Measurements from ENCODE around the gene ATAD3C.
"Not testable (repeated sequence)": the region's sequence is repeated elsewhere in the genome, so short reads cannot be mapped to it uniquely, and the experiment has no call there.

Gene ATAD3C

DNA sequence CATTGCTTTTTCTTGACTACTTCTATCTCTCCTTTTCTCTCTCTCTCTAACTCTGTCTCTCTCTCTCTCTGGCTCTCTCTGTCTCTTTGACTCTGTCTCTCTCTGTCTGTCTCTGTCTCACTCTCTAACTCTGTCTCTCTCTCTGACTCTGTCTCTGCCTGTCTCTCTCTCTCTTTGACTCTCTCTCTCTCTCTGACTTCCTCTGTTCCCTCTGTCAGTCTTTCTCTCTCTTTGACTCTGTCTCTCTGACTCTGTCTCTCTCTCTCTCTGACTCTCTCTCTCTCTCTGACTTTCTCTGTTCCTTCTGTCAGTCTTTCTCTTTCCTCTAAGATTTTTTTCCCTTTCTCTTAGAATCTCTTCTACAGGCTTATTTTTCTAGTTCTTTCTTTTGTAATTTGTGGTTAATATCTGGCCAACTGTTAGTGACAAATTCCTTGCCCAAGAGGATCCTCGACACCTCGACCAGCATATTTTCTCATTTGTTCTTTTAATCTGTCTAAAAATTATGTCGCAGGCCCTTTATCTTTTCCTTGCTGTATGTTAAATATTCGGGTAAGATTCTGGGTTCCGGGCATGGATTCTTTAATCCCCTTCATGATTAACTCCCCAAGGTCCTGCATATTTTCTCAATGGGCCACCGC lies at the start of gene ATAD3C:
Gene ATAD3C (plus strand): TSS at position 591 of the 641 bp plus-strand sequence. CDS start 995 bp downstream, outside the sequence.
- no peak for DNase-seq

GRCh38 chr1:1399872-1400575 lies 49.5 kb upstream of the ATAD3C start:
- no peak for DNase-seq

GRCh38 chr1:1400576-1401456 lies 48.7 kb upstream of the ATAD3C start:
- no peak for DNase-seq

- DNase-seq, result no peak
Measured at GRCh38 chr1:1401457-1402010, 48.0 kb upstream of the ATAD3C start.

DNA sequence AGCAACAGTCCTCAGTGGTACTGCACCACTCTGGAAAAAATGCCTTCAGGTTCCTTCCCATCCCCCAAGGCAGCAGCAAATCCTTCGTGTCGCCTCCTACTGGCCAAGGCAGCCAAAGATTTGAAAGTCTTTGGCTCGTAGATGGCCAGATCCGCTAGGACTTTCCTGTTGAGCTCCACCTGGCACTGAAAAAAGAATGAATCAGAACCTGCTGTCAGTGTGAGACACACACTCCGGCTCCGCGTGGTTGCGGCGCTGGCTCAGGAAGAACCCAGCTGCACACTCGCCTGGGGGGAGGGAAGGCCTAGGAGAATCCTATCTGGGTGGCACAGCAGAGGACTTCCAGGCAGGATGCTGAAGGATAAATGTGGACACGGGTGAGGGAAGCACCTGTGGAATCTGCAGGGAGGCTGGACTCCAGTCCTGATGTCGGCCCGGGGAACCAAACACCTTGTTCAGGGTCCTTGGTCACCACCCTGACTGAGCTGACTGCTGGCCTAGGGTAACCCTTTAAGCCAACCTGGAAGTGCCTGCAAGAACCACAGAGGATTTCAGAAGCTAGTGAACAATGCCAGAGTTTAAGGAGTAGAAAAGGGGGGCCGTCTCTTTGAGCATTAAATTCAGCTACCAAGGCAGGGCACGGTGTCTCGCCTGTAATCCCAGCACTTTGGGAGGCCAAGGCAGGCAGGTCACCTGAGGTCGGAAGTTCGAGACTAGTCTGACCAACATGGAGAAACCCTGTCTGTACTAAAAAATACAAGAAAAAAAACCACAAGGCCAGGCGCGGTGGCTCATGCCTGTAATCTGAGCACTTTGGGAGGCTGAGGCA lies 47.2 kb upstream of the ATAD3C start:
- peak; percentile 34 to 45 for DNase-seq

DNA sequence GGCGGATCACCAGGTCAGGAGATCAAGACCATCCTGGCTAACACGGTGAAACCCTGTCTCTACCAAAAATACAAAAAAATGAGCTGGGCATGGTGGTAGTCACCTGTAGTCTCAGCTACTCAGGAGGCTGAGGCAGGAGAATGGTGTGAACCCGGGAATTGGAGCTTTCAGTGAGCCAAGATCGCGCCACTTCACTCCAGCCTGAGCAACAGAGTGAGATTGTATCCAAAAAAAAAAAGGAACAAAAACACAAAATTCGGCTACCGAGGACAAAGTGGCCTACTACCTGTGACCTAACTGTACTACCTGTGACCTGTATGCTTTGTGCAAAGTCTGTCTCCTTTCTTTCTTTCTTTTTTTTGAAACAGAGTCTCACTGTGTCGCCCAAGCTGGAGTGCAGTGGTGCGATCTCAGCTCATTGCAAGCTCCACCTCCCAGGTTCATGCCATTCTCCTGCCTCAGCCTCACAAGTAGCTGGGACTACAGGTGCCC lies 46.5 kb upstream of the ATAD3C start:
- DNase-seq, result not testable (repeated sequence)

- DNase-seq, result no peak
Measured at GRCh38 chr1:1403653-1404052, 45.8 kb upstream of the ATAD3C start.

- no peak for DNase-seq
Measured at GRCh38 chr1:1406101-1406820, 43.2 kb upstream of the ATAD3C start.

- DNase-seq, result peak; percentile 85 to 91
Measured at GRCh38 chr1:1406821-1407635, 42.5 kb upstream of the ATAD3C start, which contains the start of gene MRPL20. MRPL20 (minus strand) TSS chr1:1407293; CDS start chr1:1407217, 76 bp downstream.

GRCh38 chr1:1407636-1408318 lies 41.7 kb upstream of the ATAD3C start:
- DNase-seq, result no peak

DNA sequence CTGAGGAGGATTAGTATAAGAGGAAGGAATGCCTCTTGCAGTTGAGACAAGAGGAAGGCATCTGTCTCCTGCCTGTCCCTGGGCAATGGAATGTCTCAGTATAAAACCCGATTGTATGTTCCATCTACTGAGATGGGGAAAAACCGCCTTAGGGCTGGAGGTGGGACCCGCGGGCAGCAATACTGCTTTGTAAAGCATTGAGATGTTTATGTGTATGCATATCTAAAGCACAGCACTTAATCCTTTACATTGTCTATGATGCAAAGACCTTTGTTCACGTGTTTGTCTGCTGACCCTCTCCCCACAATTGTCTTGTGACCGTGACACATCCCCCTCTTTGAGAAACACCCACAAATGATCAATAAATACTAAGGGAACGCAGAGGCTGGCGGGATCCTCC lies 39.3 kb upstream of the ATAD3C start:
- DNase-seq, result not testable (repeated sequence)

GRCh38 chr1:1411626-1412025 lies 37.9 kb upstream of the ATAD3C start:
- DNase-seq, result no peak

GRCh38 chr1:1412311-1412902 lies 37.1 kb upstream of the ATAD3C start:
- DNase-seq, result not testable (repeated sequence)

- no peak for DNase-seq
Measured at GRCh38 chr1:1415751-1416150, 33.7 kb upstream of the ATAD3C start.

- not testable (repeated sequence) for DNase-seq
Measured at GRCh38 chr1:1417396-1417795, 32.1 kb upstream of the ATAD3C start.

DNA sequence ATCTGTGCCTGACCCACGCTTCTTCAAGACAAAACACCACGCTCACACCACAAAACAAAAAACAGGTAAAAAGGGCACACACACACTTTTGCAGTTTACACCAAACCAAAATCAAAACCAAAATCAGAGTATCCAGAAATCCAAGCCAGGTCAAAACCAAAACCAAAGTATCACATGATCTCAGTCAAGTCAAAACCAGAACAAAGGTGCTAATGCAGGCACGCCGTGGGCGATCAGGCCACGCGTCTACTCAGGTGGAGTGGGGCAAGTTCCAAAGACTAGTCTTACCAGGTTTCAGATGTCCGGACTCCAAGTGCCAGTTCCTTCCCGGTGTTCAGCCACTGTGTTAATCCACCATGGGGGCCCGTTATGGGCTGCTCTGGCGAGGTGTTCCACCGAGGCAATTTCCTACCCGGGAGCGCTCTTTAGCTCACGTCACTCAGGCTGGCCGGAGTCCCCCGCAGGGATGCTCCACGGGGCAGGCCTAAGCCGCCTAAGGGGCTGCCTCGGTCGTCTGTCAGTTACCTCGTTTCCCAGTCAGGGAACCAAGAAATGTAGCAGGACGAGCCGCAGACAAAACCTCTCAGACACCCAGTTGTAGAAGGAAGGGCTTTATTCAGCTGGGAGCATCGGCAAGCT lies 31.5 kb upstream of the ATAD3C start:
- DNase-seq, result not testable (repeated sequence)

DNA sequence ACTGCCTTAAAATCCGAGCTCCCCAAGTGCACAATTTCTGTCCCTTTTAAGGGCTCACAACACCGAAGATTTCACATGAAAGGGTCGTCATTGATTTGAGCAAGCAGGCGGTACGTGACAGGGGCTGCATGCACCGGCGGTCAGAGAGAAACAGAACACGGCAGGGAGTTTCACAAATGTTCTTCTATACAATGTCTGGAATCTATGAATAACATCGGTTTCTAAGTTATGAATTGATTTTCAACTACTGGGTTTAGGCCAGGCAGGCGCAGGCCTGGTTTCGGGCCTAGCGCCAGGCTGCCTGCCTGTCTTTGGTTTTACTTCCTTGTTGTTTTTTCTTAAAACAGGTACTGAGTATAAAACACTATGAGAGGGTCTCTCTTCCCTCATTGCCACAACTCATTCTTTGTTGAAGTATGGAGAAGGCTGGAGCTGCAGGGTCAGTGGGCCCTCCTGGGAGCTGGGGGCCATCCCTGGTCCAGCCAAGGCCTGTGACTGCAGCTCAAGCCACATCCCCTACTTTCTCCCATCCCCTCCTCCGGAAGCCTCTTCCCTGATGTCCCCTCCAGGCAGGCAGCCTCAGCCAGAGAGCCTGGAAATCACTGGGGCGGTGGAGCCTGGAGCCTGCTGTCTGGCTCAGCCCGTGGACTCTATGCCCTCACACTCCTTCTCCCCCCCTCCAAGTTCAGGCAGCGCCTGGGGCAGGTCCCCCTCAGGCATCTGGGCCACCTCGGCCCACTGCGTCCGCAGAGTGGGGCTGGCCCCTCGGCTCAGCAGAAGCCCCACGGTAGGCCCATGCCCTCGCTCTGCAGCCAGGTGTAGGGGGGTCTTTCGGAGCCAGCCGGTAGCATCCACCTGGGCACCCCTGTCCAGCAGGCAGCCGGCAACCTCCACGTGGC lies 30.8 kb upstream of the ATAD3C start:
- DNase-seq, result no peak

DNA sequence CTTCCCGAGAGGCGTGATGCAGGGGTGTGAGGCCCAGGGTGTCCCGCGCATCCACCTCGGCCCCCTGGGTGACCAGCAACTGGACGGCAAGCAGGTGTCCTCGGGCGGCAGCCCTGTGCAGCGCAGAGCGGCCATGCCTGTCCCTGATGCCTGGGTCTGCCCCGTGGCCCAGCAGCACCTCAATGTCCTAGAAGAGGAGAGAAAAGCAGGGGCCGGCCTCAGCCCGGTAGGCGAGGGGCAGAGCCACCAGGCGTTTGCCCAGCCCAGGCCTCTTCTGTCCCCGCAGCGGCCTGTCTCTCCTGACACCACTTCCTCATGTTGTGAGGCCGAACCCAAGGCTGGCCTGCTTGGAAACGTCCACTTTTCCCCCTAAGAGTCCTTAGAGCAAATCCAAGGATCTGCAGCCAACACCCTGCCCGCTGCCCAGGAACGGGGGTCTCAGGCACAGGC lies 30.1 kb upstream of the ATAD3C start:
- no peak for DNase-seq
